Uterus (tissue), 4 donors: Measurements from ENCODE around the gene GSG1L2. TPM values are rescaled to one million over a fixed set of nuclear protein-coding genes. Genes with fewer than 3 reads are reported as not detected.

Source experiments
- DNase-seq, 2 donors: peaks; one replicate each; pipeline ENCODE4 v3.0.0-alpha.2; 2019 to 2020
- H3K27ac ChIP-seq, 2 donors: fragments of 200-600 bp; sonication (generic); 1 replicate in 1 of 2; 2 replicates in 1 of 2; pipeline ENCODE4 v1.5.1; 2016 to 2018
- H3K27me3 ChIP-seq, 2 donors: fragments of 200-600 bp; sonication (generic); one replicate each; pipeline ENCODE4 v1.5.1; 2018 to 2019; ENCODE audit warnings: control low read depth in 1 of 2
- H3K36me3 ChIP-seq, 2 donors: fragments of 200-600 bp; sonication (generic); one replicate each; pipeline ENCODE4 v1.5.1; 2019; ENCODE audit warnings: control low read depth in 1 of 2
- H3K4me1 ChIP-seq, 2 donors: fragments of 200-600 bp; sonication (generic); one replicate each; pipeline ENCODE4 v1.5.1; 2018 to 2019; ENCODE audit warnings: control low read depth in 1 of 2
- H3K4me3 ChIP-seq, 2 donors: fragments of 200-600 bp; sonication (generic); 1 replicate in 1 of 2; 2 replicates in 1 of 2; pipeline ENCODE4 v1.5.1; 2018 to 2019; ENCODE audit warnings: mild to moderate bottlenecking in 1 of 2
- H3K9me3 ChIP-seq, 2 donors: fragments of 200-600 bp; sonication (generic); one replicate each; pipeline ENCODE4 v1.5.1; 2019; ENCODE audit warnings: control low read depth in 1 of 2
- POLR2A ChIP-seq, 2 donors: fragments of 450-650 bp; IDR thresholded peaks; one replicate each; pipeline ENCODE4 v1.6.1; 2016; ENCODE audit warnings: antibody characterized with exemption in 2 of 2, mild to moderate bottlenecking in 1 of 2, moderate library complexity in 1 of 2
- intact Hi-C: fragments of 100-400 bp; cut with DNase I; formaldehyde crosslinking; loops from one replicate; pipeline ENCODE4 v1.15.1; 2023; ENCODE audit warnings: low total_unique reads
- total RNA-seq, 4 donors: library from RNA; depleted of rRNA in 3 of 4; stranded (reverse); fragments of >200 nt in 3 of 4; gene quantifications; one replicate each; pipeline versions ENCODE4 v1.1.0 to v1.2.4, GENCODE V29; 2014 to 2023
- TF ChIP-seq, protein P1 (sequence below), 4 experiments: fragments of 200-600 bp in 2 of 4; fragments of 450-650 bp in 2 of 4; sonication (generic) in 2 of 4; IDR thresholded peaks; one replicate each; pipeline ENCODE4 v1.5.1; 2016 to 2019; ENCODE audit warnings: antibody characterized with exemption in 4 of 4, mild to moderate bottlenecking in 2 of 4, moderate library complexity in 1 of 4
- donor health status: DM: yes; HTN: yes; CAD: no.

The GSG1L2 gene
- total RNA-seq, 4 donors from 2014 or later: not detected

DNA sequence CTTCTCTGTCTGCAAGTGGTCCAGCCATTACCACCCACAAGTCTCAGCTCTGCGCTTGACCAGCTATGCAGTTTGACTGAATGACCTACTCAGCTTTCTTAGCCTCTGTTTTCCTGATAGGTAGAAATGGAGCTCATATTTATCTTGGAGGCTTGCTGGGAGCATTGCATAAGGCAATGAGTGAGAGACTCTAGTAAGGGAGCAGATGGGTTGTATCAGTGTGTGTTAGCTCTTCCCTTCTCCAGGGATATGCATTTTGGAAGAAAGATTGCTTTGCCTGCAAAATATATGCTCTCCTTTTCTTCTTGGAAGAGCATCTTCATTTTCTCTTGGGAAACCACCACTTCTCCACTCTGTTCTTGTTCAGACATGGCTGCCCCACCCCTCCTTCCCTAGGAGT lies 56.6 kb downstream of the GSG1L2 start:
- no peak overlapping the region for H3K4me3 ChIP-seq
- no peak for TF ChIP-seq POLR2A (IDR thresholded peaks at IDR 0.05)
- TF ChIP-seq, protein P1, sequence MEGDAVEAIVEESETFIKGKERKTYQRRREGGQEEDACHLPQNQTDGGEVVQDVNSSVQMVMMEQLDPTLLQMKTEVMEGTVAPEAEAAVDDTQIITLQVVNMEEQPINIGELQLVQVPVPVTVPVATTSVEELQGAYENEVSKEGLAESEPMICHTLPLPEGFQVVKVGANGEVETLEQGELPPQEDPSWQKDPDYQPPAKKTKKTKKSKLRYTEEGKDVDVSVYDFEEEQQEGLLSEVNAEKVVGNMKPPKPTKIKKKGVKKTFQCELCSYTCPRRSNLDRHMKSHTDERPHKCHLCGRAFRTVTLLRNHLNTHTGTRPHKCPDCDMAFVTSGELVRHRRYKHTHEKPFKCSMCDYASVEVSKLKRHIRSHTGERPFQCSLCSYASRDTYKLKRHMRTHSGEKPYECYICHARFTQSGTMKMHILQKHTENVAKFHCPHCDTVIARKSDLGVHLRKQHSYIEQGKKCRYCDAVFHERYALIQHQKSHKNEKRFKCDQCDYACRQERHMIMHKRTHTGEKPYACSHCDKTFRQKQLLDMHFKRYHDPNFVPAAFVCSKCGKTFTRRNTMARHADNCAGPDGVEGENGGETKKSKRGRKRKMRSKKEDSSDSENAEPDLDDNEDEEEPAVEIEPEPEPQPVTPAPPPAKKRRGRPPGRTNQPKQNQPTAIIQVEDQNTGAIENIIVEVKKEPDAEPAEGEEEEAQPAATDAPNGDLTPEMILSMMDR (IDR thresholded peaks at IDR 0.05): no peak
- no peaks in the 10 kb centered on the region for H3K9me3 ChIP-seq
- no peaks in the 10 kb centered on the region for H3K4me1 ChIP-seq
- H3K27ac ChIP-seq: no peak overlapping the region
- no peak for DNase-seq
- intact Hi-C loops: no loop called here
- H3K27me3 ChIP-seq: no peaks in the 10 kb centered on the region
- no peaks in the 10 kb centered on the region for H3K36me3 ChIP-seq

DNA sequence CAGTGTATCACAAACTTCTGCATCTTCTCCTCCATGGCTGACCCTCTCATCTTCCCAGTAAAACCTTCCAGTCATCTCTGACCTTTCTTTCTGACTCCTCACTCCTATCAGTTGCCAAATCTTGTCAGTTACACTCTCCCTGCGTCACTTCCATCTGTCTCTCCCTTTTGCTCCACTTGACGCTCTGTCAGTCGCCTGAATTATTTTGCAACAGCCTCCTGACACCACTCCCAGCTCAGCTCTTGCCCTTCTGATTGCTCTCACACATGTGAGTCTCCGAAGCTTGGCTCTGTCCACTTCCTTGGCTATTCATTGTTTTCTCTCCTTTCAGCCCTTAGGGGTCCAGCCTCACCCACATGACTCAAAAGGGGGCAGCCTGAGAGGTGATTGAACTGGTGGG lies 58.2 kb downstream of the GSG1L2 start:
- intact Hi-C loops: no loop called here
- DNase-seq: no peak

DNA sequence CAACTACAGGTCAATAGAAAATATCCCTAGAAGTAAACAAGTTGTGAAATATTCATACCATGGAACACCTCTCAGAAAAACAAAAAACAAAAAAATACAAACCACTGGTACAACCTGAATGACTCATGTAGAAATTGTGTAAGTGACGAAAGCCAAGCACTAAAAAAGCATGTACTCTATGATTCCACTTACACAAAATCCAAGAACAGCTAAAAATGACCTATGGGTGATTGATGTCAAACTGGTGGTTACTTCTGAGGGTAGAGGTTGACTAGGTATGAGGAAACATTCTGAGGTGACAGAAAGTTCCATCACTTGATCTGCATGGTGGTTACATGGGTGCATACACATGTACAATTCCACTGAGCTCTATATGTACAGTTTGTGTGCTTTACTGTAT lies 61.6 kb downstream of the GSG1L2 start:
- no peaks in the 10 kb centered on the region for H3K9me3 ChIP-seq
- H3K27me3 ChIP-seq: no peaks in the 10 kb centered on the region
- H3K27ac ChIP-seq: no peak overlapping the region
- no peak overlapping the region for H3K4me3 ChIP-seq
- no peaks in the 10 kb centered on the region for H3K4me1 ChIP-seq
- no peaks in the 10 kb centered on the region for H3K36me3 ChIP-seq
- intact Hi-C loops: no loop called here
- no peak for TF ChIP-seq POLR2A (IDR thresholded peaks at IDR 0.05)
- TF ChIP-seq, protein P1 (IDR thresholded peaks at IDR 0.05): no peak
- no peak for DNase-seq

More for the DNA sequence above, 58.2 kb downstream of the GSG1L2 start:
- Histone ChIP-seq H3K27ac (no peak overlapping the region), H3K36me3 (no peaks in the 10 kb centered on the region), H3K4me1 (no peaks in the 10 kb centered on the region), H3K27me3 (no peaks in the 10 kb centered on the region), H3K4me3 (no peak overlapping the region), H3K9me3 (no peaks in the 10 kb centered on the region)
- no peak for TF ChIP-seq POLR2A (IDR thresholded peaks at IDR 0.05)
- TF ChIP-seq, protein P1 (IDR thresholded peaks at IDR 0.05): no peak

DNA sequence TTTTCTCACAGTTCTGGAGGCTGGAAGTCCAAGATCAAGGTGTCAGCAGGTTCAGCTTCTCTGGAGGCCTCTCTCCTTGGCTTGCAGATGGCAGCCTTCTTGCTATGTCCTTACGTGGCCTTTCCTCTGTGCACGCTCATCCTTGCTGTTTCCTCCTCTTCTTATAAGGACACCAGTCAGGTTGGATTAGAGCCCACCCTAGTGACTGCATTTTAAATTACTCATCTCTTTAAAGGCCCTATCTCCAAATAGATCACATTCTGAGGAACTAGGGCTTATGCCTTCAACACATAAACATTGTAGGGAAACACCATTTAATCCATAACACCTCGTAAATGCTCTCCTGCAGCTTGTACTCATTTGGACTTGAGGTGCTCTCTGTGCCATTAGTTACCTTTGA lies 66.8 kb downstream of the GSG1L2 start:
- Histone ChIP-seq H3K36me3 (no peaks in the 10 kb centered on the region), H3K9me3 (no peaks in the 10 kb centered on the region), H3K4me1 (no peaks in the 10 kb centered on the region), H3K27ac (no peak overlapping the region), H3K27me3 (no peaks in the 10 kb centered on the region), H3K4me3 (no peak overlapping the region)
- no peak for DNase-seq
- TF ChIP-seq, protein P1 (IDR thresholded peaks at IDR 0.05): no peak
- no peak for TF ChIP-seq POLR2A (IDR thresholded peaks at IDR 0.05)
- intact Hi-C loops: no loop called here

Other genes with a start within 250 kb of the GSG1L2 start
- gene STX8, start 246.3 kb downstream of the GSG1L2 start, total RNA-seq: 10 to 100 TPM; 22.0 to 67.3 (median 46.5) TPM
- gene CFAP52, start 245.4 kb downstream of the GSG1L2 start, total RNA-seq: 1 to 10 TPM in 2 of 4 donors, not detected in 2; 1.0 to 9.4 TPM
- gene USP43, start 176.6 kb downstream of the GSG1L2 start, total RNA-seq: 1 to 10 TPM in 1 of 4 donors, under 1 TPM in 1, not detected in 2; 0.40 to 2.1 TPM
- not detected for gene DHRS7C, start 30.5 kb downstream of the GSG1L2 start, total RNA-seq
- gene GLP2R, start 3.8 kb upstream of the GSG1L2 start, total RNA-seq: 10 to 100 TPM in 1 of 4 donors, under 1 TPM in 3; under 0.01 to 12.7 (median 0.43) TPM
- under 1 TPM in 1 of 4 donors, not detected in 3; 0.88 TPM for gene RCVRN, start 83.2 kb upstream of the GSG1L2 start, total RNA-seq